Hematopoietic multipotent progenitor cell treated with erythropoietin and hydrocortisone succinate and interleukin-3 and kit ligand, for 4 days (in vitro differentiated cells): ENCODE data around the gene ZNF71.
"Not testable (repeated sequence)": the region's sequence is repeated elsewhere in the genome, so short reads cannot be mapped to it uniquely, and the experiment has no call there.

ENCODE experiments used
- DNase-seq: peaks from one replicate; pipeline ENCODE4 v3.0.0-alpha.2; 2015

Gene ZNF71

GRCh38 chr19:56623006-56623405, 27.9 kb downstream of the ZNF71 start:
- DNase-seq: no peak

- DNase-seq: no peak
Measured at GRCh38 chr19:56625708-56626107, 30.6 kb downstream of the ZNF71 start.

GRCh38 chr19:56633021-56633420, 37.9 kb downstream of the ZNF71 start:
- DNase-seq: no peak

DNA sequence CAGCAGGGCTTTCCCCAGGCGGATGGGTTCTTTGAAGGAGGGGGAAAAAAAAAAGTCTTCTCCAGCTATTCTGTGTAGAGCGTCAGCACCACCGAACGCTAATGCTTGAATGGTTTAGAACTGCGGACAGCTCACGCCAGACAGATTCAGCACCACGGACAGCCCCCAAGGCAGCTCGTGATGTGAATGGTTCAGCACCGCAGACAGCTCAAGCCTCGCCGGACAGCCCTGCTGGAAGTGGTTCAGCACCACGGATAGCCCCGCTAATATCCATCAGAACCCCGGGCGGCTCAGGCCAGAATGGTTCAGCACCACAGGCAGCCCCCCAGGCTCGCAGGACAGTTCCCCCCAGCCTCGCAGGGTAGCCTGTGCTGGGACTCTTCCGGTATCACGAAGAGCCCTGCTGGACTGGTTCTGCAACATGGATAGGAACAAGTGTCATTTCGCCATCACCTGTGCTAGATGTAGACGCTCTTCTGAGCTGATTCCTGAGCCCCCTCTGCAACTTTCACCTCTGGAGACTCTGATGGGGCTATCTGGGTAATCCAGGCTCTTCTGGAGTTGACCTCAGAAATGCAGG, 43.0 kb downstream of the ZNF71 start:
- DNase-seq: peak; percentile 95

GRCh38 chr19:56639217-56639616, 44.1 kb downstream of the ZNF71 start:
- DNase-seq: peak; percentile 69

GRCh38 chr19:56642711-56643459, 47.8 kb downstream of the ZNF71 start, which contains the start of gene SMIM17:
Gene SMIM17, plus strand, starts transcription at chr19:56643159. Its CDS starts 2,509 bp downstream, at chr19:56645668.
- DNase-seq: no peak

GRCh38 chr19:56643460-56643955, 48.4 kb downstream of the ZNF71 start:
- DNase-seq: no peak

DNA sequence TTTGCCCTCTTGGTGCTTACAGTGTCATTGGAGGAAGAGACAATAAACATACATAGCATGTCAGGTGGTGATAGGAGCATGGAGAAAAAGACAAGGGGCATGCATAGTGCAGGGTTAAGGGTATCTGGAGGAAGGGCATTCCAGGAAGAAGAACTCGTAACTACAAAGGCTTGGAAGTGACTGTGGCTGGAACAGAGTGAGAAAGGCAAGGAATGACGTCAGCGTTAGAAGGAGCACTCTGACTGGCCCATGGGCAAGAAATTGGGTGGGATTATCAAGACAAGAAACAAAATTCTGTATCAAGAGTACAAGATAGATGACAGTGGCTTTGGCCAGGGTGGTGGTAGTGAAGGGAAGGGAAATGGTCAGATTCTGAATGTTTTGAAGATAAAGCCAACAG, 59.0 kb downstream of the ZNF71 start:
- DNase-seq: no peak

DNA sequence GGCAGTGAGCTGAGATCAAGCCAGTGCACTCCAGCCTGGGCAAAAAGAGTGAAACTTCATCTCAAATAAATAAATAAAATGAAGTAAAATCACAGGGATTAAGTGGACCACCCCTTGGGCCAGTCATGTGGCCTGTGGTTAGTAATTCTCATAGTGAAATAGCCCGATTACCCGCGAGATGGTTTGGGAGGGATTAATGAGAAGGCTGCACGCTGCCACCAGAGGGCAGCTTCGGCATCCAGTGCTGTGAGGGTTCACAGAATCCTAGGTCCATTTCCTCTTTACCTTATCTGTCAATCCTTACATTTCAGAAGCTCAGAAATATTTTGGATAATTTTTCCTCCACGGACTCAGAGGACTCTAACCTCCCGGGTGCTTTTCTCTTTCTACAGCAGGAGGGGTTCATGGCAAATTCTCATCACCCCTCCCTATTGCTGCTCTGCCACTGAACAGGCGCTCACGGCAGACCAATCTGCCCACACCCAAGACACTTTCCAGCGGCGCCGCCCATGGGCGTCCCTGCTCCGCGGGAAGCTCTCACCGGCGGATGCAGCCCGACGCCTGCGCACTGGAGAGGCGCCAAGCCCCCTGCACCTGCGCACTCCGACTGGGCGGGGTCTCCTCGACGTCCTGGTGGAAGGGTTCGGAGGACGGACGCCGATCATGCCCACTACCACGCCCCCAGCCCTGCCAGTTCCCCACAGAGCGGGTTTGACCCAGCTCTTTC, 65.4 kb downstream of the ZNF71 start:
- DNase-seq: peak; percentile 62

DNA sequence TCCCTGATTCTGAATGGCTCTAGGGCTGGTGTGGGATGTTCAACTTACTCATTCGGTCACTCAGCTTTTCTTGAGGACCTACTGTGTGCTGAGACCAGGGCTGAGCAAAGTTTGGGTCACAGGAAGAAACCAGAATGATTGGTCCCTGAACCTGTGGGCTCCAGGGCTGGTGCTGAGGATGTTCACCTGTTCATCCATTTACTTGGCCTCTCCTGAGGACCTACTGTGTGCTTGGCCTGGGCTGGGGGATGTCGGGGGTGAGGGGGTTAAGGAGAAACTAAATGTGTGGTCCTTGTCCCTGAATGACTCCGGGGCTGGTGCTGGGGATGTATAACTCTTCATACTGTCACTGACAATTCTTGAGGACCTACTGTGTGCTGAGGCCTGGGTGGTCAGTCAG, 66.1 kb downstream of the ZNF71 start:
- DNase-seq: no peak

DNA sequence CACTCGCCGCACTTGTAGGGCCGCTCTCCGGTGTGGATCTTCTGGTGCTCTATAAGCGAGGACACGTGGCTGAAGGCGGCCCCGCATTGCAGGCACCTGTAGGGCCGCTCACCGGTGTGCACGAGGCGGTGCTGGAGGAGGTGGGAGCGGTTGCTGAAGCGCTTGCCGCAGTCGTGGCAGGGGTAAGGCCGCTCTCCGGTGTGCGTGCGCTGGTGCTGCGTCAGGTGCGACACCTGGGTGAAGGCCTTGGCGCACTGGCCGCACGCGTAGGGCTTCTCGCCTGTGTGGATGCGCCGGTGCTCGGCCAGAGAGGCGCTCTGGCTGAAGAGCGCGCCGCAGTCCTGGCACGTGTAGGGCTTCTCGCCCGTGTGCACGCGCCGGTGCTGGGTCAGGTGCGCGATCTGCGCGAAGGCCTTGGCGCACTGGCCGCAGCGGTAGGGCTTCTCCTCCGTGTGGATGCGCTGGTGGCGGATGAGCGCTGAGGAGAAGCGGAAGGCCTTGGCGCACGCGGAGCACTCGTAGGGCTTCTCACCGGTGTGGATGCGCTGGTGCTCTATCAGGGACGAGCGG, 68.9 kb downstream of the ZNF71 start:
- DNase-seq: no peak

DNA sequence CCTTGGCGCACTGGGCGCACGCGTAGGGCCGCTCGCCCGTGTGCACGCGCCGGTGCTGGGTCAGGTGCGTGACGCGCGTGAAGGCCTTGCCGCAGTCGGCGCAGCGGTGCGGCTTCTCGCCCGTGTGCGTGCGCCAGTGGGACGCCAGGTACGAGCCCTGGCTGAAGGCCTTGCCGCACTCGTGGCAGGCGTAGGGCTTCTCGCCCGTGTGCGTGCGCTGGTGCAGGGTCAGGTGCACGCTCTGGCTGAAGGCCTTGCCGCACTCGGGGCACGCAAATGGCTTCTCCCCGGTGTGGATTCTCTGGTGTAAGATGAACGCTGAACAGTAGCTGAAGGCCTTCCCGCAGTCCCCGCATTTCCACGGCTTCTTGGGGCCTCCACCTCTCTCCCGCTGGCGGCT, 69.4 kb downstream of the ZNF71 start:
- no peak for DNase-seq

- DNase-seq: no peak
Measured at GRCh38 chr19:56667311-56667870, 72.3 kb downstream of the ZNF71 start.

- no peak for DNase-seq
Measured at GRCh38 chr19:56668676-56669075, 73.6 kb downstream of the ZNF71 start.

GRCh38 chr19:56670401-56670960, 75.4 kb downstream of the ZNF71 start:
- DNase-seq: peak; percentile 9

DNA sequence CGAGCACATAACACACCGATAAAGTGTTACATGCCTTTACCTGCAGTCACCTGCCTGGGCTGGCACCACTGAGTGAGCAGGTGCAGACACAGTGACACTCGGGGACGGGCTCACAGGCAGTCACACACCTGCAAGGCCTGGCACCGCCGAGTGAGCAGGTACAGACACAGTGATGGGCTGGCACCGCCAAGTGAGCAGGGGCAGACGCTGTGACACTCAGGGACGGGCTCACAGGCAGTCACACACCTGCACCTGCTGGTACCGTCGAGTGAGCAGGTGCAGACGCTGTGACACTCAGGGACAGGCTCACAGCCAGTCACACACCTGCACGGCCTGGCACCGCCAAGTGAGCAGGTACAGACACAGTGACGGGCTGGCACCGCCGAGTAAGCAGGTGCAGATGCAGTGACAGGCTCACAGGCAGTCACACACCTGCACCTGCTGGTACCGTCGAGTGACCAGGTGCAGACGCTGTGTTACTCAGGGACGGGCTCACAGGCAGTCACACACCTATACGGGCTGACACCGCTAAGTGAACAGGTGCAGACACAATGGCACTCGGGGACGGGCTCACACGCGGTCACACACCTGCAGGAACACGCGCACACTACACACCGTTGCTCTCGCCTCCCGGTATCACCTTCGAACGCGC, 76.0 kb downstream of the ZNF71 start:
- DNase-seq: no peak

DNA sequence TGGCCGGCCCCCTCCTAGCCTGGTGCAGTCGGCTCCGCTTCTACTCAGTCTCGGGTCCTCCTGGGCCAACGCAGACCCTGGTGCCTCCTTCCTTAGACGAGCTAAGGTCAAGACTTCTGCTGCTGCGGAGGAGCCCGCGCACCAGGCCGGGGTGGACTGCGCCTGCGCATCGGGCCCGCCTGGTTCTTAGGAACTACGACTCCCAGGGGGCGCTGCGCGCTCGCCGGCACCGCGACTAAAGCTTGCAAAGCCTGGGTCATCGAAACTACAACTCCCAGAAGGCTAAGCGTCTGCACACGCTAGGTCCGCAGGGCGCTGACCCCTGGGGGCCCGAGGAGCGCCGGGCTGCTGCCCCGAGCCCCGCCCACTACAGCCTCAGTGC, 76.5 kb downstream of the ZNF71 start, which contains the start of gene ZNF835:
Gene ZNF835 (minus strand): TSS at position 145 of the 382 bp plus-strand sequence. CDS start 6,559 bp downstream, outside the sequence.
- peak; percentile 95 for DNase-seq

DNA sequence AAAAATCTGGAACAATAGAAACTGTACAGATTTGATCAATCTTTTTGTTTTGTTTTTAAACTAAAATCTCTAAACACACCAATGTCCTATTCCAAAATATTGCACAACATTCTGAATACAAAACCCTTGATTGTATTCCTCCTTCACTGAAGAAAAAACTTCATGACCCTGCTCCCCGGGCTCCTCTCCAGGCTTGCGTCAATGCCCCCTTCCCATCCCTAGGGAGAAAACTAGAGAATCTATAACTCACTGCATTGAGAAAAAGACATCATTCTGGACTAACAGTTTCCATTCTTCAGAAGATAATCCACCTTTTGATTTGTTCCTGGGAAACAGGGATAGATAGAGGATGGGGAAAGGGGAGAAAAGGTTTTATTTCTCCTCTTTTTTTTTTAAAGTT, 77.5 kb downstream of the ZNF71 start:
- not testable (repeated sequence) for DNase-seq
